ENCODE measurements around the gene ERVV-1.
A peak's percentile ranks its signal among the peaks of the same experiment; 100 is the strongest.
"Not testable (repeated sequence)": the region's sequence is repeated elsewhere in the genome, so short reads cannot be mapped to it uniquely, and the experiment has no call there.

Gene ERVV-1, protein sequence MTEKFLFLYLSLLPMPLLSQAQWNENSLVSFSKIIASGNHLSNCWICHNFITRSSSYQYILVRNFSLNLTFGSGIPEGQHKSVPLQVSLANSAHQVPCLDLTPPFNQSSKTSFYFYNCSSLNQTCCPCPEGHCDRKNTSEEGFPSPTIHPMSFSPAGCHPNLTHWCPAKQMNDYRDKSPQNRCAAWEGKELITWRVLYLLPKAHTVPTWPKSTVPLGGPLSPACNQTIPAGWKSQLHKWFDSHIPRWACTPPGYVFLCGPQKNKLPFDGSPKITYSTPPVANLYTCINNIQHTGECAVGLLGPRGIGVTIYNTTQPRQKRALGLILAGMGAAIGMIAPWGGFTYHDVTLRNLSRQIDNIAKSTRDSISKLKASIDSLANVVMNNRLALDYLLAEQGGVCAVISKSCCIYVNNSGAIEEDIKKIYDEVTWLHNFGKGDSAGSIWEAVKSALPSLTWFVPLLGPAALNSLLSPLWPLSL

DNA sequence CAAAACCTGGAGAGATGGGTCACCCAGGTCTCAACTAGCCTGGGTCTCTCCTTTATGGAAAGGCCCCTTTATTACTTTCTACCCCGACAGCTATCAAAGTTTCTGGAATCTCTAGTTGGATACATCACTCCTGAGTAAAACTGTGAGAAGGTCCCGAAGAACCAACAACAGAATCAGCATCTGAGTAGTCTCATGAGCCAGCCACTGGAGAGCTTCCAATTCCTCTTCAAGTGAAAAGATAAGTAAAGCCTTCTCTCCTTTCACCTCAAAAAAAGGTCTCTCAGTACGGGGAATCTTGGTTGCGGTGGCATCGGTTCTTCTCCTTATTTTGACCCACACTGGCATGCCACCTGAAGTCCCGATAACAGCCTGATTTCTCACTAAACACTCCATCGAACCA, at the start of gene ERVV-1:
TSS of gene ERVV-1 (plus strand) at position 301 of the 400 bp plus-strand sequence. CDS start 170 bp downstream, outside the sequence.
- no peak for DNase-seq

DNA sequence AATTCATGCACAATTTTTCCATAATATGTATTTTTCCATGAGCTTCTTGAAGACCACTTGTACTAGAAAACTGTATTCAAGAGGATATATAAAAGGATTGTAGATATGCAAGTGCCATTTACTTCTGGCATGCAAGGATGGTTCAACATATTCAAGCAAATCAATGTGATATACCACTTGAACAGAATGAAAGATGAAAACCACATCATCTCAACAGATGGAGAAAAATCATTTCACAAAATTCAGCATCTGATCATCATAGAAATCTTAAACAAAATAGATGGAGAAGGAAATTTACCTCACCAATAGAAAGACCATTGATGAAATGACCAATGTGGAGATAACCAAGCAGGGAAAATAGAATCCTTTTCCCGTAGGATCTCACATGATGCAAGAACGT, 45.9 kb upstream of the ERVV-1 start:
- no peak for DNase-seq

DNA sequence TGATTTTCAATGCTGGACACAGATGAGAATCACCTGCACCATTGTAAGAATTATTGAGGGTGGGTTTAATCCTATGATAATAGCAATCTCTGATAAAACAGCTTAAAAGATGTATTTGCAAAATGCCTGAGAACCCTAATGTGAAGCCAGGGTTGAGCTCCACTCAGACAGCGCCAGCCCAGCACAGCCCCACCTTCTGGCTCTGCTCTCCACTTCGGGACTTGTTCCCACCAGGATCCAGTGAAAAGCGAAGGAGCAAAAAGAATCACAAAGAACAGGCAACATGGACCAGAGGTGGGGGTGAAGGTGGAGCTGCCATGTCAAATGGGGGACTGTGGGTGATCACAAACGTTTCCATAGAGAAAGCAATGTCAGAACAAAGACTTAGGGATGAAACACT, 32.4 kb upstream of the ERVV-1 start:
- DNase-seq = no peak

DNA sequence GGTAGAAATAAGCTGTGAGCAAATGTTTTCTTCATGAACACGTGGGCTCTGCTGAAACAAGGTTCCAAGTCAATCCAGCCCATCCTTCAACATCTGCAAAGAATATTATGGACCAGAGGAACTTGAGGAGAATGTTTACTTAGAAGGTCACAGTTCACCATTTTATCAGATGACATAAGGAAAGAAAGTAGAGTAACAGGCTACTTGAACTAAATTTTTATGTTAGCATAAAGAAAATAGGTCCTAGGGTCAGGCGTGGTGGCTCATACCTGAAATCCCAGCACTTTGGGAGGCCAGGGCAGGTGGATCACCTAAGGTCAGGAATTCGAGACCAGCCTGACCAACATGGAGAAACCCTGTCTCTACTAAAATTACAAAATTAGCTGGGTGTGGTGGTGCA, 30.6 kb upstream of the ERVV-1 start:
- DNase-seq = not testable (repeated sequence)

DNA sequence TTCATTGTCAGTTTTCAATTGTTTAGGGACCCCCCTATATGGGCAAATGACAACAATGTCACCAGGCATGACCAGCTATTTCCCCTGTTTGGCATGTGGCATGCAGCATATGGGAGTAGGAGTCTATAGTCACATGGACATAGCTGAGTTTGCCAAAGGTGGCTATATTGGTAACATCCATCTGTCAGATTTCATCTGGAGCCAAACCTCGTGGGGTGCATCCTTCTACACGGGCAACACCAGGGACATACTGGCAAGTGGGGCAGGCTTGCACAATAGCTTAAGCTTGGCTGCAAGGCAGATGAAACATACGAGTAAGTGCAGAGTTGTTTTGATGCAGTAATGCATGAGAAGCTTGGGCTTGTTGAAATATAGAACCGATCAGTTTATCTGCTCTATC, 26.5 kb upstream of the ERVV-1 start:
- DNase-seq = no peak

DNA sequence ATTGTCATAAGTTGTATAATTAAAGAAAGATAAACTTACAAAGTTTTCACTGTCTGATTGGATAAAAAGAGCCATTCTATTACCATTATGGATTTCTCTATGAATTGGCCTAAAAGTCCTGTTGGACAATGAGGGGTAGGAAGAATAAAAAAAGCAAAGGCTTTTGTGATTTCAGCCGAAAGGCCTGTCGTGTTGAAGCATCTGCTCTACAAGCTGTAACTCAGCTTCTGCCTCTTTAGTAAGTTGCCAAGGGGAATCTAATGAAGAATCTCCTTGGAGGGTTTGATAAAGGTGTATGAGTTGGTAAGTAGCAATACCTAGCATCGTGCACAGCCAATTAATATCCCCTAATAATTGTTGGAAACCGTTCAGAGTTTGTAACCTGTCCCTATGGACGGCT, 25.2 kb upstream of the ERVV-1 start:
- no peak for DNase-seq

DNA sequence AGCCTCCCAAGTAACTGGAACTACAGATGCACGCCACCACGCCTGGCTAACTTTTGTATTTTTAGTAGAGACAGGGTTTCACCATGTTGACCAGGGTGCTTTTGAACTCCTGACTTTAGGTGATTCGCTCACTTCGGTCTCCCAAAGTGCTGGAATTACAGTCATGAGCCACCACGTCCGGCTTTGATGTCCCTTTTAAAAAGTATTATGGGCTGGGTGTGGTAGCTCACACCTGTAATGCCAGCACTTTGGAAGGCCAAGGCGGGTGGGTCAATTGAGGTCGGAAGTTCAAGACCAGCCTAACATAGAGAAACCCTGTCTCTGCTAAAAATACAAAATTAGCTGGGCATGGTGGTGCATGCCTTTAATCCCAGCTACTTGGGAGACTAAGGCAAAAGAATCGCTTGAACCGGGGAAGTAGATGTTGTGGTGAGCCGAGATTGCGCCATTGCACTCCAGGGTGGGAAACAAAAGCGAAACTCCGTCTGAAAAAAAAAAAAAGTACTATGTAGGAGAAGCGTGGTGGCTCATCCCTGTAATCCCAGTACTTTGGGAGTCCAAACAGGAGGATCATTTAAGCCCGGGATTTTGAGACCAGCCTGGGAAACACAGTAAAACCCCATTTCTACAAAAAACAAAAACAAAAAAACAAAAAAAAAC, 22.8 kb upstream of the ERVV-1 start:
- DNase-seq = no peak

DNA sequence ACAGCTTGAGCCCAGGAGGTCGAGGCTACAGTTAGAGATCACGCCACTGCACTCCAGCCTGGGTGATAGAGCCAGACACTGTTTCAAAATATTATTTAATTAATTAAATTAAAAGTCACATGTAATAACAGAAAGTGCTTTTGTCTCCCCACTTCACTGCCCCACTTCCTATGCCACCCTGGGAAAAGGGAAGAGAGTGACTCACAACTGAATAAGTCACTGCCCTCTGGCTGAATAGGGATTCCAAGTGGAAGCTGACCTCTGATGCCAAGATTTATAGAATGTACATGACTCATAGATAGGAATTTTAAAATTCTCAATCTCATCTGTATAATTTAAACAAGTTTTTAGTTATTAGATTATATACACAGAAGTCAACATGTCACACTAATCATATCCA, 22.2 kb upstream of the ERVV-1 start:
- DNase-seq = no peak

DNA sequence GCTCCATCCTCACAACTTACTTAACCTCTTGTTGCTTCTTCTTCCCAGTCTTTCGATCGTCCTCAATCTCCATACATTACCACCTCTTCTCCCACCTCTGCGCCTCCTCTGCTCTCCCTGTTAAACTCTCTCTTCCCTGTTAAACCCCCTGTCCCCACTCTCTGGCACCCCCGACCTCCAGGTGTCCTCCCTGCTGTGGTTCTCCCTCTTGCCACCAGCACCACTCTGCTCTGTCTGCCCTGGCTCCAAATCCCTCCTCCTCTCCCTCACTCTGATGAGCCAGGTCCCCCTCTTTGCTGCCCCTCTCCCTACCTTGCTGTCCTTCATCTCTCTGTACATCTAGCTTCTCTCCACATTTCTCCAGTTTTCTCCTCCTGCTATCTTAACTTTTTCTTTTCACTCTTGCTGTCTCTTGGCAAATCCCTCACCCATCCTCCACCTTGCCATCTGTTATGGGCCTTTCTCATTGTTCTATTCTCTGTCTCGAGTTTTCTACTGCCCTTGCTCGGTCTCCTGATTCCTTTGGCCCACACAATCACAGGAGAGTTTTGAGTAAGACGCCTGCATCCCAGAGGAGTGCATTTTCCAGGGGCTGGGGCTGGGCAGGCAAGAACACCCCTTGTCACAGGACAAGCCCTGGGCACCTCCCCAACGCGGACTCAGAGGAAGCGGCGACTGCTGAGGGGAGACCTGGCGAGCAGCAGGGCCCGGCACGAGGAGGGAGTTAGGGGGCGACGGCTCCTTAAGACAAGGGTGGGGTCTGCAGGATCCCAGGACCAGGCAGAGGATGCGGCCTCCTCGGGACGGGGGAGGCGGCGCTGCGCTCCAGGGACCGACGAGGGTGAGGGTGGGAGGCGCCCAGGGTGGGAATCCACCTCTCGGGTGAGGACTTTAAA, 21.4 kb upstream of the ERVV-1 start:
- DNase-seq = no peak

DNA sequence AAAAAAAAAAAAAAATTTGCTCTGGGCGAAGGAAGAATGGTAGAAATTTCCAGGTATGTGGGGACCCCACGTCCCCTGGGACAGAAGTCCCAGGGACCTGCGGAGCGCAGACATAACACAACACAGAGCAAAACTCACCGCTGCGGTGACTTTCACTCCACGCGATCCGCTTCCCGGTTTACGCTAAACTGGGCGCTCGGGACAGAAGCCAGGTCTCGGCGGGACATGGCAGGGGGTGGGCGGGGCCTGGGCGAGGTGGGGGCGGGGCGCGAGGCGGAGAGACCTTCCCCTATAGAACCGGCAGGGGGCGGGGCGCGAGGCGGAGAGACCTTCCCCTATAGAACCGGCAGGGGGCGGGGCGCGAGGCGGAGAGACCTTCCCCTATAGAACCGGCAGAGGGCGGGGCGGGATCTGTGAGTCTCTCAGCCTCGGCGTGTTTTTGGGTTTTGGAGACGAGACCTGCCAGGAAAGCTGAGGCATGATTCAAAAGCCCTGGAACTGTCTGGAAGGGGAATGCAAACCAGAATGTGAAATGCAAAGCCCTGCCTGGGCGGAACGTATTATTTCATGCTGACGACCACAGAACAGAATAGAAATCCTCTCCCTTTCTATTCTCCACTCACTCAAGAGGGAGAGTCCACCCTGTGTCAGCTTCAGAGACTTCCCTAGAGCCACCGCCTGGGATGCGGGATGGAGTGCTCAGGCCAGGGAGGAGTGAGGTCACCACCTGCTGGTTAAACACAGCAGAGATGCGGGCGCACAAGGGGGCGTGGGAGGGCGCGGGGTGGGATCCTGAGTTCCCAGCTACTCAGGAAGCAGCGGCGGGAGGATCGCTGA, 20.2 kb upstream of the ERVV-1 start:
- DNase-seq = peak; percentile 57

DNA sequence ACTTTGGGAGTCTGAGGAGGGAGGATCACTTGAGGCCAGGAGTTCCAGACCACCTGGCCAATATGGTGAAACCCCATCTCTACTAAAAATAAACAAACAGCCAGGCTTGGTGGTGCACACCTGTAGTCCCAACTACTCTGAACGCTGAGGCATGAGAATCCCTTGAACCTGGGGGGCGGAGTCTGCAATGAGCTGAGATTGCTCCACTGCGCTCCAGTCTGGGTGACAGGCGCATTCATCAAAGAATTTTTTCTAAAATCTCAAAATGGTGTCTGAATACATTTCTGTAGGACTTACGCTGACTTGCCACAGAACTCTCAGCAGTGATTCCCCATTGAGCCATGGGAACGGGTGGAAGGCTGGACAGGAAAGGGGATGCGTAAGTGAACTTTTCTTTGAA, 18.0 kb upstream of the ERVV-1 start:
- DNase-seq = no peak

DNA sequence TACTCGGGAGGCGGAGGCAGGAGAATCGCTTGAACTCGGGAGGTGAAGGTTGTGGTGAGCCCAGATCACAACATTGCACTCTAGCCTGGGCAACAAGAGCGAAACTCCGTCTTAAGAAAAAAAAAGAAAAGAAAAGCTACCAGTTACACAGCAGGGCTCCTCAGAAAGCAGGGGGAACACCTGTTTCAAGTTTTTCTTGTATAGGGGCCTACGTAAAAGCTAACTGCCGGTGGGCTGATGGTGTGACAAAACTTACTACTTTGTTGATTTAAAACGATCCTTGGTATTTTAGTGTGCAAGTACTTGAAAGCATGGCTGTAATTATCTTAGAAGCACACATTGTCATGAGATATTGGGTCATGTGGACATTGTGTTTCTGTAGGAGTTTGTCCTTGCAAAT, 15.7 kb upstream of the ERVV-1 start:
- DNase-seq = no peak

DNA sequence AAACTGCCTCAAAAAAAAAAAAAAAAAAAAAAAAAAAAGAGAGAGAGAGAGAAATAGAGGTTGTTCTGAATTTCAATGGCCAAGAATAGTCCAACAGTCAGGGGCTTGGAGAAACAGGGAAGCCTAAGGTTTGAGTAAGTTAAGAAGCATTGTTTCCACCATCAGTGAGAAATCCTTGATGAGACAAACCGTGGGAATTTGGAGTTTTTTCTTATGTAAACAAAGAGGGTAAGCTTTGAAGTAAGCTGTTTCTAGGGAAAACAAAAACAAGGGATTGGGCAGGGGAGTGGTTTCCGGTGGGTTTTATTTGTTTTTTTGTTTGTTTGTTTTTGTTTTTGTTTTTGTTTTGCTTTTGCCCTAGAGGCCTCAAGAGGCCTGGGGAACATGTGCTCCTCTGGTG, 11.2 kb upstream of the ERVV-1 start:
- no peak for DNase-seq

DNA sequence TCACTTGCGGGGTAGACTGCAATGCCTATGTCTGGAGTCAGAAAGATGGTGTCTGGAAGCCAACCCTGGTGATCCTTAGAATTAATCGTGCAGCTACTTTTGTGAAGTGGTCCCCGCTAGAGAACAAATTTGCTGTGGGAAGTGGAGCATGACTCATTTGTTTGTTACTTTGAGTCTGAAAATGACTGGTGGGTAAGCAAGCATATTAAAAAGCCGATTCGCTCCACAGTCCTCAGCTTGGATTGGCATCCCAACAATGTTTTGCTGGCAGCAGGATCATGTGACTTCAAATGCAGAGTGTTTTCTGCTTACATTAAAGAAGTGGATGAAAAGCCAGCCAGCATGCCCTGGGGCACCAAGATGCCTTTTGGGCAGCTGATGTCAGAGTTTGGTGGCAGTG, 9.5 kb upstream of the ERVV-1 start:
- no peak for DNase-seq

DNA sequence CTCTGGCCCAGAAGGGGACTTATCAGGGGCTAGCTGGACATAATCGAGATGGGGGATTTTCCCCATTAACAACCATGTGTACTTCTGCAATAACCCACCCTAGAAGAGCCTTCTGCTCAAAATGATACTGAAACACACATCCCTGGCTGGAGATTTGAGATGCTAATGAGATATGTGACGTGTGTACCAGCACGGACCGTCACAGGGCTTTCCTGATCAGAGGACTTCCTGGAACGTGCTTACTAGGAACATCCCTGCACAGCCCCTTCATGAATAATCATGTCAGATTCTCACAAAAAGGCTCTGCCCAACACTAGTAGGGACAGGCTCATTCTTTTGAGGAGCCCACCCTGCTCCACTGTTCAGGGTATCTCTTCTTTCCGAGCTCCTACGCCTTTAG, 6.5 kb upstream of the ERVV-1 start:
- DNase-seq = no peak

DNA sequence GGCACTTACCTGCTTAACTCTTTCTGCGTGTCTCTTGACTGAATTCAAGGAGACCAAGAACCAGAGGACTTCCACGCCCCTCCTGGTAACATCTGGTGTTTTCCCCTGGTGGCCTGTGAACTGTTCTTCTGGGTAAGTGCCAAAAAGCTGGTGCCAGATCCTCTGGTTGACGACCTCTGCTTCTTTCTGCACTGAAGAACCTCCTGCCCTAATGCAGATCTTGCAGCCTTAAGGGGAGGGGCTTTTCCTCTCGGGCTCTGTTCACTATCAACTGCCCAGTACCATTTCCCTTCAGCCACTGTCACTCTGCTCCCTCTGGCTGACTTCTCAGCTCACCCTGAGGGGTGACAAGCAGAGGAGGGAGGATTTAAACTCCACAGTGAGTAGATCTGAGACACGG, 6.1 kb upstream of the ERVV-1 start:
- DNase-seq = no peak

DNA sequence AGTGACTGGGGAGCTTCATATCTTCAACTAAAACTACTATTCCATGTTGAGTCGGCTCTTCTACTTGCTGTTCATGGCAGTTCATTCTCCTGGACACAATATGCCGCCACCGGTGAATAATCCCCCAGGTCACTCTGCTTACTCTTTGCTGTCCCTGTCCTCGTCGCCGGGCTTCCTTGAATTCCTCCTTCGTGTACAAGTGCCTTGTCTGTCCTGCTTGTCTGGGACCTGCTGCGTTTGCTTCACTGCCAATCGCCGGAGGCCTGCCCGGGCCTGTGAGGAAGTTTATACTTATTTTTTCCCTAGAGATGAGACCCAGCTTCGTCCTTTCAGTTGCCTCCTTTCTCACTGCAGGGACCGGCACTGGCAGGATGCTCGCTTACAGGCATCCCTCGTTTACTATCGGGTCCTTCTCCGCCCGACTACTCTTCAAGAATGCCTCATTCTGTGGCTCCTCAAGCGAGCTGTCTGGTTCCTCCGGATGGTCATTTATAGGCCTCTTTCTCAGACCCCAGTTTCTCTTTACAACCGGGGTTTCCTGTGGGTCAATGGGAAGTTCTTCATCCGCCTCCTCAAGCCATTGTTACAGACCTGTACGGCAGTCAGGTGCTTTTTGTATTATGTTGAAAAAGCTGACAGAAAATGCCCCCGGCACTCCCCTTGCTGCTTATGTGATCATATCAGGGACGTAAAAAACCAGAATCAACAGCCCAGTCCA, 5.5 kb upstream of the ERVV-1 start:
- no peak for DNase-seq

DNA sequence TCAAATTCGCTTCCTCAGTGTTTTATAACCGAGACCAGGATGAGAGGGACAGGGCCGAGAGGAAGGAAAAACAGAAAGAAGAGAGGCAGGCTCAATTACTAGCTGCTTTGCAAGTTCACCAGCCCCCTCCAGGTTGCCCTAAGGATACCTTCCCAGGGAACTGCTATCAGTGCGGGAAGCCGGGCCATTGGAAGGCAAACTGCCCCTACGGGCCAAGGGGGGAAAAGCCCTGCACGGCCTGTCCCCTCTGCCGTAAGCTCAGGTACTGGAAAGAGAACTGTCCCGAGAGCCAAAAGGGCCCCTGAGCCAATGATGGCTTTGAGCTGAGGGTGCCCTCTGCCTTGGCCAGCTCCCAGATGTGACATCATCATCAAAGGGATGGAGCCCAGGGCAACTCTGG, 3.2 kb upstream of the ERVV-1 start:
- DNase-seq = no peak

DNA sequence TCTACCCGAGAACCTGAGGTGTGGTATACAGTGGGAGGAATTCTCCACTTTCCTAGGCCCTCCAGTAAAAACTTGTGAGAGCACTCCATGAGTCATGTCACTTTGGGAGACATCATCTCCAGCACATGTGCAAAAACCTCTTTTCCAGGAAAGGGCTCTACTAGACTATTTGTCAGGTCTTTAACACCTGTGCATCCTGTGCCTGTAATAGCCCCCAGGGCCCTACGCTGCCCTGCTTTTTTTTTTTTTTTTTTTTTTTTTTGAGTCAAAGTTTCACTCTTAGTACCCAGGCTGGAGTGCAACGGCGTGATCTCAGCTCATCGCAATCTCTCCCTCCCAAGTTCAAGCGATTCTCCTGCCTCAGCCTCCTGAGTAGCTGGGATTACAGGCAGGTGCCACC, 1.7 kb upstream of the ERVV-1 start:
- no peak for DNase-seq

DNA sequence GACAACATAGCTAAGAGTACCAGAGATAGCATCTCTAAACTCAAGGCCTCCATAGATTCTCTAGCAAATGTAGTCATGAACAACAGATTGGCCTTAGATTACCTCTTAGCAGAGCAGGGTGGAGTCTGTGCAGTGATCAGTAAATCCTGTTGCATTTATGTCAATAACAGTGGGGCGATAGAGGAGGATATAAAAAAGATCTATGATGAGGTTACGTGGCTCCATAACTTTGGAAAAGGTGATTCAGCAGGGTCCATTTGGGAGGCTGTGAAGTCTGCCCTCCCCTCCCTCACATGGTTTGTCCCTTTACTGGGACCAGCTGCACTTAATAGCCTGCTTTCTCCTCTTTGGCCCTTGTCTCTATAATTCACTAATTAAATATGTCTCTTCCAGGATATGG, 1.4 kb downstream of the ERVV-1 start:
- DNase-seq = no peak

DNA sequence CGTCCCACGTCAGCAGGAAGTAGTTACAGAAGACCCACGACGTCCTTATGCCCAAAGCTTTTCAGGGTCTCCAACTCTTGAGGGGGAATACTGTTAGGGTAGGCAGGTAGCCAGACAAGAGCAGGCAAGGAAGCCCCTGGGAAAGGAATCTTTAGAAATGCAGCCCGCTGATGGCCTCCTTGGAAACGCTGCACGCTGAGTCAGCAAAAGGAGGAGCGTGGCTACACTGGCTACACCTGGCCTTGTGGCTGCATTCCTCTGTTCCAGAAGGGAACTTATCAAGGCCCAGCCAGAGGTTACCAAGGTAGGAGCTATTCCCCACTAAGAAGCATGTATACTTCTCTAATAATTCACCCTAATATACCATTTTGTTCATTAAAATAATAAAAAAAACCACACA, 2.0 kb downstream of the ERVV-1 start:
- DNase-seq = no peak

DNA sequence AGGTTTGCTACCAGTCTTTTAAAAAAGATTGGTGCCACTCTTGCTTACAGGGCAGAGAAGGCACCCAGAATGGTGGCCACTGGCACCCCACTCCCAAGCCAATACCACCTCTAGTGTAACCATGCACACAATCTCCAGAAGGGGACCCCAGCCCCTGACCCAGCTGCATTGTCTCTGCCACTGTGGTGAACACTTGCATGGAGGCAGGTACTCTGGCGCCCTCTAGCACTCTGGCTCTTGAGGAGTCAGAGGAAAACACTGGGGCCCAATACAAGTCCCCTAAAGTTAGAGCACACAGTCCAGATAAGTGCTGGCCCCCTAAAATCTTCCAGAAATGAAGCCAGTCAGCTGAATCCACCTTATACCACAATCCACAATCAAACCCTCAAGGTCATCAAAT, 6.0 kb downstream of the ERVV-1 start:
- no peak for DNase-seq

All from GDM1 (cell line).